GM18517 (cell line): ENCODE data around the gene FAAP20.
"Not testable (repeated sequence)": the region's sequence is repeated elsewhere in the genome, so short reads cannot be mapped to it uniquely, and the experiment has no call there.

Source experiments
- ATAC-seq: cut with Tn5 transposase; IDR thresholded peaks from one replicate; pipeline ENCODE4 v1.9.1; 2021; ENCODE audit warnings: mild to moderate bottlenecking, moderate library complexity; ENCODE audit not compliant: unreplicated experiment

FAAP20 gene

DNA sequence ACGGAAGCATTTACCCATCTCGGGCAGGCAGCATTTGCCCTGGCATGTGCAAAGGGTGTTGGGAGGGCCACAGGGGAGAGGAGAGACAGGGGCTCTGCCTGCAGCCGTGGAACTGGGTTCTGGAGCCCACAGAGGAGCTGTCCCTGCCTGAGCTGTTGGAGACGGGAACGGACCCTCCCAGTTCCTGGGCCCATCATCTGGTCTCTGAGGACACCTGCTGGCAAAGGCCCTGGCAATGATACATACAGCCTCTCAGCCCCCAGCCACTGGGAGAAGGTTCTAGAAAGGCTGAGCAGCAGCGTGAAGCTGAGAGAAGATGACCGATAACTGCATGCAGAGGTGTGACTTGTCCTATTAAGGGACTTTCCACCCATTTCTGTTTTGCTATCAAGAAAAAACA, 31.4 kb downstream of the FAAP20 start:
- ATAC-seq, result no peak

DNA sequence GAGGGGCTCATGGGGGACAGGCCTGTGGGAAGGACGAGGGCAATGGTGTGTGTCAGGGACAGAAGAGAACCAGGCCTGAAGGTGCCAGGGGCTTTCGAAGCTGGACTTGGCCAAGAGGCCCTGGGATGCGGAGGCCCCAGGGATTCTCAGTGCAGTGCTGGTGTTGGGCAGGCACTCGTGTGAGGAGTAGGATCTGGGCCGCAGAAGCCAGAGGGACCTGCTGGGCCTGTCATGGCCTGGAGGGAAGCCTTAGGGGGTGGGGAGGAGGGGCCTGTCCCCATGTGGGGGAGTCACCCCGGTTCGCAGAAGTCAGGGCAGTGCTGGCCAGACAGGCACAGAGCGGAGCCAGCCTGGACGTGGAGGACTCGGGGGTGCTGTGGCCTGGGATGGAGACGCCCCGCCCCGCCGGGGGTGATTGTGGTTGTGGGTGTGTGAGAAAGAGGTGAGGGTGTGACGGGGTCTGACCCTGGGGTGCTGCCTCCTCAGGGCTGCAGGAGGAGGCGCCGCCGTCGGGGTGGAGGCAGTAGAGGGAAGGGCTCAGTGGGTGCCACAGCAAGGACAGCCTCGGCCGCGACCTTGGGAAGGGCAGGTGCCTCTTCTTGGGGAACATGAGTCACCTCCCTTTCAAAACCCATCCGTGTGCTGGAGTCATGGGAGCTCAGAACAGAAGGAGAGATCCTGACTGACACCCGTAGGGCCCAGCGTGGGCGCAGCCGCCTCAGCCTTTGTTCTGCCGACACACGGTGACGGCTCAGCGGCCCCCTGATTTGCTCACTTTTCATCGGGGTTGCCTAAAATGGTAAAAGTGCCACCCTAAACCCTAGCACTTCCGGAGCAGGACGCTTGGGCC, 33.9 kb downstream of the FAAP20 start:
- ATAC-seq, result no peak

DNA sequence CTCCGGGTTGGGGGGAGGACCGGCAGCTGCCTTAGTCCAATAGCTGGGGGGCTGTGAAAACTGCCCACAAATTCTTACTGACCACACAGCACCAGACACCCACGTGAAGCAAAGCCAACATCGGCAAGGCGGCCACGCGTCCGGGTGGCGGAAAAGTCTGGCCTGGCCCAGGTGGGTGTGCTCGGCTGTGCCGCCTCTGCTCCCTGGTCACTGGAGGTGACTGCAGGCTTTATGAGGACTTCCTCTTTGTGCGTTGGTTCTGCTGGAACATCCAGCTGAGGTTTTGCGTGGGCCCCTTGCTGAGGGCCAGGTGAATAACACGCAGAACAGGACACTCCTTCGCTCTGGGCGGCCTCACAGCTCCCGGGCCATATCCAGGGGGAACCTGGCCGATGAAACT, 35.4 kb downstream of the FAAP20 start:
- ATAC-seq, result no peak

DNA sequence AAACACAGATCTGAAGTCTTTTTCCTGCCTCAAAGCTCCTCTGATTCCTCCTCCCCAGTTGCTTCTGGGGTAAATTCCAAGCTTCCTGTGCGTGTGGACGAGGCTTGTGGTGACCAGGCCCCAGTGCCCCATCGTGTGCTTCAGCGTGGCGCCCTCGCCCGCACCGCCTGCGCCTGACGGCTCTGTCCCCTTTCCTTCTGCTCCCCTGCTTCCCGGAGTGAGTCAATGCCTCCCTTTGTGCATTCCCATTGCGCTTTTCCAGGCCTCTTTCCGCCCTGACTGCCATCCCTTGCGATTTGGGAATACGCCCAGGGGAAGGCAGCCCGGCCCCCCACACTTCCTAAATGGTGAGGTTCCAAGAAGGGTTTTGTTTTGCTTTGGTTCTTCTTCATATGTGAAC, 36.3 kb downstream of the FAAP20 start:
- no peak for ATAC-seq

DNA sequence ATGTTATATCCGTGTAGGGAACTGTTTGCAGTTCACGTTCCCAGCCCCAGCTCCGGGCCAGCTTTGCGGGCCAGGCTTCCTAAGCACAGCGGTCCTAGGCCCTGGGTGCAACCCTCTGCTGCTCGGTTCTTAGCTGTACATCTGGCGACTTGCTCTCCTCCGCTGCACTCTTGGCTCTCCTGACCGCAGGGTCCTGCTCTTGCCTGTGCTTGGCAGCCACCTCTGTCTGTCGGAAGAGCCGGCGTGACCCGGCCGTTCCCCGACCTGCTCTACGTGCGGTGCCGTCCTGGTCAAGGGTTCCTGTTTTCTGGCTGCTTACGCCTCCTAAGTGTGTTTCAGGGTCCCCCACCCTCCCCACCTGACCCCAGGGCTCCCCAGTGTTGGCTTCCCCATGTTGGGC, 36.7 kb downstream of the FAAP20 start:
- no peak for ATAC-seq

DNA sequence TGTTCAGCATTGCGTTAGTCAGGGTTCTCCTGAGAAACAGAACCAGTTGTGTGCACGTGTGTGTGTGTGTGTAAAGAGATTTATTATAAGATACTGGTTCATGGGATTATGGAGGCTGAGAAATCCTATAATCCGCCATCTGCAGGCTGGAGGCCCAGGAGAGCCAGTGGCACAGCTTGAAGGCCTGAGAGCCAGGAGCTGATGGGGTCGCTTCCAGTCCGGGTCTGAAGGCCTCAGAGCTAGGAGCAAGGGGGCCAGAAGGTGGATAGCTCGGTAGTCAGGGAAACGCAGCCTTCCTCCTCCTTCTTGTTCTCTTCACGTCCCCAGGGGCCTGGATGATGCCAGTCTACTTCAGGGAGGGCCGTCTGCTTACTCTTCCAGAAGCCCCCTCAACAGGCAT, 37.7 kb downstream of the FAAP20 start:
- no peak for ATAC-seq

DNA sequence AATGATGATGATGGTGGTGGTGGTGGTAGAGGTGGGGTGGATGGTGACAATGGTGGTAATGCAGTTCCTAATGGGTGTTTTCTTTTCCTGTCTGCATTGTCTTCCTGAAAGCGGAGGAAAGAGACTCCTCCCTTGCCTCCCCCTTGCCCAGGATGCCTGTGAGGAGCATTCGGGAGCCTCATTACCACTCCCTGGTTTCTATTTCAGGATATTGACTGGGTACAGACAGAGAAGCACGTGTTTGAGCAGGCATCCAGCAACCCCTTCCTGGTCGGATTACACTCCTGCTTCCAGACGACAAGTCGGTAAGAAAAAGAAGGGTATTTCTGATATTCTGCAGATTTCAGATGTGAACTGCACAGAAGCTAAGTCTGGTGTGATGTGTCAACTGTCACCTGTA, 38.8 kb downstream of the FAAP20 start:
- no peak for ATAC-seq

DNA sequence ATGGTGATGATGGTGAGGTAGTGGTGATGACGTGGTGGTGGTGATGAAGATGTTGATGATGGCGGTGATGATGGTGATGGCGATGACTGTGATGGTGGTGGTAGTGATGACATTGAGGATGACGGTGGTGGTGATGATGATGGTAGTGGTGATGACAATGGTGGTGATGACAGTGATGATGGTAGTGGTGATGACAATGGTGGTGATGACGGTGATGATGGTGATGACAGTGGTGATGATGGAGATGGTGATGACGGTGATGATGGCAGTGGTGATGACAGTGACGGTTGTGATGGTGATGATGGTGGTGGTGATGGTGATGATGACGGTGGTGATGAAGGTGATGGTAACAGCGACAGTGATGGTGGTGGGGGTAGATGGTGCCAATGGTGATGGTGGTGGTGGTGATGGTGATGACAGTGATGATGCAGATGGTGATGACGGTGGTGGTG, 39.4 kb downstream of the FAAP20 start:
- no peak for ATAC-seq

DNA sequence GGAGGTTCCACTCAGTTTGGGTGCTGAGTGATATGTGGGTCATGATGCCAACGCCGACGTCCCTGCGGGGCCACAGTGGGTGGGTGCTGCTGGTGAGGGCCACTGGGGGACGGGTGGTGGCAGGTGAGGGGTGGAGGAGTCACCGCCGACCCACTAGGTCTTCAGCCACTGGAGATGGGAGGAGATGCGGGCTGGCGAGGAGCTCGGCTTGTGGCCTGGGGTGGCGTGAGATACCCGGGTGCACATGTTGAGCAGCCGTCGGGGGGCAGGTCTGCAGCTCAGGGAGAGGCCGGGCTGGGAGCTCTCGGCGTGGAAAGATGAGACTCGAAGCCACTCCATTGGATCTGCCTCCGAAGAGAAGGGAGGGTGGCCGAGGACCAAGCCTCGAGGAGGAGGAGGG, 40.5 kb downstream of the FAAP20 start:
- no peak for ATAC-seq

DNA sequence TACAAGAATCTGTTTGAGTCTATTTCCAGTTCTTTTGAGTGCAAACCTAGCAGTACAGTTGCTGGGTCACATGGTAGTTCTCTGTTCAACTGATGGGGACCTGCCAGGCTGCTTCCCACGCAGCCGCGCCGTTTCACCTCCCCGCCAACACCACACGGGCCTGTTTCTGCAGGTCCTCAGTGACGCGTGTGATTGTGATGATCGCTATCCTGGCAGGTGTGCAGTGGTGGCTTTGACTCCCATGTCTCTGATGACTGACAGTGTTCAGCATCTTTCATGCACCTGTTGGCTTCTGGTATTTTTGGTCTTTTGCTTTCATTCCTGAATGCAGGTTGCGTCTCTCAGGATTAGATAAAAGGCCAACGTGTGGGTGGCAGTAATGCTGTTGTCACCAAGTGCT, 41.6 kb downstream of the FAAP20 start:
- no peak for ATAC-seq

DNA sequence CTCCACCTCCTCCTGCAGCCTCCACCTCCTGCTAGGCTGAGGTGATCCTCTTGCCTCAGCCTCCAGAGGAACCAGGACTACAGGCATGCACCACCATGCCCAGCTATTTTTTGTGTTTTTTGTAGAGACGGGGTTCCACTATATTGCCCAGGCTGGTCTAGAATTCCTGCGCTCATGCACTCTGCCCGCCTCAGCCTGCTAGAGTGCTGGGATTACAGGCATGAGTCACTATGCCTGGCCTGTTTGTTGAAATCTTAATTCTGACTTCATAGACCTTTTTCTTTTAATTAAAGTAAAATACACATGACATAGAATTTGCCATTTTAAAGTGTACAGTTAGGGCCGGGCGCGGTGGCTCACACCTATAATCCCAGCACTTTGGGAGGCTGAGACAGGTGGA, 42.7 kb downstream of the FAAP20 start:
- ATAC-seq, result no peak

DNA sequence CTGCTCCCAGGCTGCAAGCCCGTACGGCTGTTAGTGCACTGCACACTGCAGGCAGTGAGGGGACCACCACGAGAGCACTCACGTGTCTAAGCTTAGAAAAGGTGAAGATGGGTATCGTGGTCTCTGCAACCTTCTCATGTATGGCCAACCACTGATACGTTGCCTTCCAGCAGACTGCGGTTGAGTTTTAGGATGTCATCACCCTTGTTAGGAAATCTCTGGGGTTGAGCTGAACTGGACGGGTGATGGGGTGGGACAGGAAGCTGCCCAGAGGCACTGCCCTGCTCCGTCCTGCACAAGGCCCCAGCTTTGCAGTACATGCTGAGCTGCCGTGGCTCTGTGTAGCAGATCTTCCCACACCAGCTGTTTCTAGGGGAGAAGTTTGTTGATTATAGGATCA, 43.3 kb downstream of the FAAP20 start:
- no peak for ATAC-seq

DNA sequence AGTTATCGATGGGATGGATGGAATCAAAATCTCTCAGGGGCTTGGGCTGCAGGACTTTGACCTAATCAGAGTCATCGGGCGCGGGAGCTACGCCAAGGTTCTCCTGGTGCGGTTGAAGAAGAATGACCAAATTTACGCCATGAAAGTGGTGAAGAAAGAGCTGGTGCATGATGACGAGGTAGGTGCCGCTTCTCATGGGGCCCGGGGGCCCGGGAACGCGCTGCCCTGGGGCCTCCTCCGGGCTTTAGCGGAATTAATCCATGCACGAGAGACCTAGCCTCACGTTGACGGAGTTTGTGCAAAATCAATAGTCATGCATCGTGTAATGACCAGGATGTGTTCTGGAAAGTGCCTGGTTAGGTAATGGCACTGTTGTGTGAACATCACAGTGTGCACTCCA, 43.8 kb downstream of the FAAP20 start:
- ATAC-seq, result no peak

DNA sequence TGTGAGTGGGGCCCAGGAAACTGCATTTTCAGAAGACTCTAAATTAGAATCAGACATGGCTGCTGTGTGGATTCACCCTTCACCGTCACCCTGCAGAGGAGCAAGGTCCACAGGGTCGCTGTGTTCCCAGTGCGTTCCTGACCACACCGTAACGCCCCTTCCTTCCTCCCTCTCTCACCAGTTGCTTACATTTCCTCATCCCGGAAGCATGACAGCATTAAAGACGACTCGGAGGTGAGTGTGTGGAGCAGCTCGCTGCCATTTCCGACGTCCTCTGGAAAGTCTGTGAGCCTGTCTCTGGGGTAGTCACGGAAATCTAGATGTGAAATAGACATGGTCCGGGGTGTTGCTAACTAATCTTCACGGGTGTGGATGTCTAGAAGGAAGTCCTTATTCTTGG, 45.9 kb downstream of the FAAP20 start:
- ATAC-seq, result no peak

DNA sequence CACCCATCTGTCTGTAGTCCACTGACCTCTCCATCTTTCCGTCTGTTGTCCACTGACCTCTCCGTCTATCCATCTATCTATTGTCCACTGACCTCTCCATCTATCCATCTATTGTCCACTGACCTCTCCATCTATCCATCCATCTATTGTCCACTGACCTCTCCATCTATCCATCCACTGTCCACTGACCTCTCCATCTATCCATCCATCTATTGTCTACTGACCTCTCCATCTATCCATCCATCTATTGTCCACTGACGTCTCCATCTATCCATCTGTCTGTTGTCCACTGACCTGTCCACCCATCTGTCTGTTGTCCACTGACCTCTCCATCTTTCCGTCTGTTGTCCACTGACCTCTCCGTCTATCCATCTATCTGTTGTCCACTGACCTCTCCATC, 46.7 kb downstream of the FAAP20 start:
- not testable (repeated sequence) for ATAC-seq

DNA sequence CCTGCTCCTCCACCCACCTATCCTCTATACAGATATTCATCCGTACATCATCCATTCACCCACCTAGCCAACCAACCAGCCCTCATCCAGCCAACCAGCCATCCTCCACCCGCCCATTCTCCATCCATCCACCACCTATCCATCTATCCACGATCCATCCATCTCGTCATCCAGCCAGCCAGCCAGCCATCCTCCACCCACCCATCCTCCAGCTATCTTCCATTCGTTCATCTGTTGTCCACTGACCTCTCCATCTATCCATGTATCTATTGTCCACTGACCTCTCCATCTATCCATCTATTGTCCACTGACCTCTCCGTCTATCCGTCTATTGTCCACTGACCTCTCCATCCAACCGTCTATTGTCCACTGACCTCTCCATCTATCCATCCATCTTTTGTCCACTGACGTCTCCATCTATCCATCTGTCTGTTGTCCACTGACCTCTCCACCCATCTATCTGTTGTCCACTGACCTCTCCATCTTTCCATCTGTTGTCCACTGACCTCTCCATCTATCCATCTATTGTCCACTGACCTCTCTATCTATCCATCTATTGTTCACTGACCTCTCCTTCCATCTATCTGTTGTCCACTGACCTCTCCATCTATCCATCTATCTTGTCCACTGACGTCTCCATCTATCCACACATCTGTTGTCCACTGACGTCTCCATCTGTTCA, 47.6 kb downstream of the FAAP20 start:
- ATAC-seq, result no peak

DNA sequence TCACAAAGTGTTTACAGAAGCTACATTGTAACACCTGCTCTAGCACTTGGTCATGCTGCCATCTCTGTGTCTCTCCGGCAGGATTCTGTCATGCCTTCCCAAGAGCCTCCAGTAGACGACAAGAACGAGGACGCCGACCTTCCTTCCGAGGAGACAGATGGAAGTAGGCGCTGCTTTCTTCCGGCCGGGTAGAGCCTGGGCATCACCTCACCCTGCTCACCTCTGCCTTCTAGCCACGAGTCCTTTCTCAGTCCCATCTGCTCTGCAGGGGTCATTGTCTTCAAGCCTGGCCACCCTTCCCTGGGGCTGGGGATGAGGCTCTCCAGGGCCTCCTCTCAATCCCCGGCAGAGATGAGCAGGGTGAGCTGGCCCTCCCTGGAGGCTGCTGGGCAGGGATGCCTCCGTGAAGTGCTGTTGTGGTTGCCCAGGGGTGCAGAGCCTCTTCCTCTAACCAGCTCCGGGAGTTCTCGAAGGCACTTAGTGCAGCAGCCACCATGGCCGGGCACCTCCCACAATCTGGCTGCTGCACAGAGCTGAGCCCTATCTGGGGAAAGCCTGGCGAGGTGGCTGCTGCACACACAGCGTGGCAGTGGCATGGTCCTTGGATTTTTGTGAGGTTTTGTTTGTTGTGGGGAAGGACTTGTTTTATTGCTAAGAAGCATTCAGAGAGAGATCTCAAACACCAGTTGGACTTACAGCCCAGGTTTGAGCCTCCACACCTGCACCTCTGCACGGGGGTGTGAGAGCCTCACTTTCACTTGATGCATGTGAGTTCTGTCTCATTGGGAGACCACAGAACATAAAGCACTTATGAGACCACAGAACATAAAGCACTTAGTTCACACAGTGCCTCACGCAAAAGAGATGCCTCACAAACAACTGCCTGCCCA, 48.4 kb downstream of the FAAP20 start:
- ATAC-seq, result no peak

DNA sequence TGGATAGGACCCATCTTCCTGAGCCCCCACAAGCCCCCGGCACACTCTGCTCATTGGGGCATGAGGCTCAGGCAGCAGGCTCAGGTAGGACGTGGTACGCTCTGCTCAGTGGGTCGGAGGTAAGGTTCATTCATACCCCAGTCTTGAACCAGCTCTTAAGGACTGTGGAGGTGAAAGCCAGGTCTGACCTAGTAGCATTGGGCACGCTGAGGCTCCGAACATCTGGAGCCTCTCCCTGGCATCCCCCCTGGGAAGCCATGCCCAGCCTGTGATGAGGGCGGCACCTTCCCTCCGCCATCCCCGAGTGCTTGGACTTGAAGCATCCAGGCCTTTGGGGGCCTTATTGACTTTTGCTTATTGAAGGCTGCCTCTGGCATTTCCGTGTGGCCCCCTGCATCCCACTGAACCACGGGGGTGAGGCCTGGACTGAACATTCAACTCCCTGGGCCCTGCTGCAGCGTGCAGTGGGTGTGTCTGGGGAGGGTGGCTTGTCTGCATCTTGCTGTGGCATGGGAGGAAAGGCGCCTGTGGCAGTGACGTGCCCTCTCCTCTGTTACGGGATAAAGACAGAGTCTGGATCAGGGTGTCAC, 50.0 kb downstream of the FAAP20 start:
- ATAC-seq, result no peak

DNA sequence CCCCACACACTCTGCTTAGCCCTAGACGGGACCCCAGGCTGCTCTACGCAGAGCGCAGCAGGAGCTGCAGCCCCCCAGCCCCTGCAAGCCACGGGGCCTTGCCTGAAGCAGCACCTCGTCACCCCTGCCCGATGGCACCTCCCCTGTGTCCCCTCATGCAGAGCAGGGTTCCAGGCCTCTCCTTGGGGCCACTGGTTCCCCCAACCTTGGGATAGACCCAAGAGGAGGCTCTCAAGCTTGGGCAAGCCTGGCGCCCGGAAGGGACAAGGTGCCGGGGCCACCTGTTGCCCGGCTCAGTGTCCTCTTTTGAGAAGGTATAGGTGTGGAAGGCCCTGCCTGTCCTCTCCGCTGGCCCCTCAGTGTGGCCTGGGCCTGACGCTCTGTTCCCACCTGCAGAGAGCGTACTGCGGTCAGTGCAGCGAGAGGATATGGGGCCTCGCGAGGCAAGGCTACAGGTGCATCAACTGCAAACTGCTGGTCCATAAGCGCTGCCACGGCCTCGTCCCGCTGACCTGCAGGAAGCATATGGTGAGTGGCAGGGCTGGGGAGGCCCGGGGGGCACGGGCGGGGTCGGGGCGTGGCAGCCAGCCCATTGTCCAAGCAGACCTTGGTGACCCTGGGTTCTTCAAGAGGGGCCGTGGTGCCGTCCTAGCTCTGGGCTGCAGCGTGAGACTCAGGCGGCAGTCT, 50.6 kb downstream of the FAAP20 start:
- no peak for ATAC-seq

DNA sequence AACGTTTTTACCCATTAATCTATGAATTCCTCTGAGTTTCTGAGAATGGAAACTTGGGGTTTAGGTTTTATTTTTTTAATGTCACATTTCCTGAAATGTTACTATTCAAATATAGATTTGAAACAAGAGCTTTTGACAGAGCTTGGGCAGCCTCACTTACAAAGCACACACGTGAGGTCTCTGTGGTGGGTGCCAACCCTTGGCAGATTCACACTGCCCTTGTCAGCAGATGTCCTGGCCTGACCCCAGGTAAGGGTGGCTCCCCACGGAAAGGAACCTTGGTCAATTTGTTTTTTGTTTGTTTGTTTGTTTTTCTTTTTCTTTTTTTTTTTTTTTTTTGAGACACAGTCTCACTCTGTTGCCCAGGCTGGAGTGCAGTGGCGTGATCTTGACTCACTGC, 53.5 kb downstream of the FAAP20 start:
- no peak for ATAC-seq
